ENCODE results near the gene SLC27A1.

Gene SLC27A1

GRCh38 chr19:17490411-17490810, 20.1 kb downstream of the SLC27A1 start:
- H3K9me3 ChIP-seq (ENCODE audit: control insufficient read depth, insufficient read depth, low read depth, low read length) = no peaks in the 10 kb centered on the region
- TF ChIP-seq ZNF114 (tag by site-specific recombination; IDR thresholded peaks at IDR 0.05) (no peak), KLF16 (tag by site-specific recombination; IDR thresholded peaks at IDR 0.05) (no peak), ZNF175 (tag by site-specific recombination; IDR thresholded peaks at IDR 0.05) (no peak), OVOL3 (tag by site-specific recombination; IDR thresholded peaks at IDR 0.05) (no peak), GFI1B (tag by site-specific recombination; IDR thresholded peaks at IDR 0.05) (no peak), ZBTB26 (tag by site-specific recombination; optimal IDR thresholded peaks at IDR 0.05) (no peak), SP2 (tag by site-specific recombination; IDR thresholded peaks at IDR 0.05) (no peak), ZNF692 (tag by site-specific recombination; IDR thresholded peaks at IDR 0.05) (no peak), ZBTB11 (tag by site-specific recombination; conservative IDR thresholded peaks at IDR 0.05; ENCODE audit: low read depth) (no peak), ZBTB17 (tag by site-specific recombination; IDR thresholded peaks at IDR 0.05) (no peak), ZNF174 (tag by site-specific recombination; IDR thresholded peaks at IDR 0.05) (no peak), ZNF362 (tag by site-specific recombination; IDR thresholded peaks at IDR 0.05) (no peak), PRDM4 (tag by site-specific recombination; IDR thresholded peaks at IDR 0.05) (no peak), GLI2 (tag by site-specific recombination; IDR thresholded peaks at IDR 0.05; ENCODE audit: borderline replicate concordance, low read depth) (no peak), ZNF202 (tag by site-specific recombination; IDR thresholded peaks at IDR 0.05; ENCODE audit: borderline replicate concordance) (no peak), ZNF366 (tag by site-specific recombination; conservative IDR thresholded peaks at IDR 0.05) (no peak), ZFP69B (tag by site-specific recombination; IDR thresholded peaks at IDR 0.05) (no peak), ZNF16 (tag by site-specific recombination; IDR thresholded peaks at IDR 0.05; ENCODE audit: low read depth) (no peak), ZFP3 (tag by site-specific recombination; IDR thresholded peaks at IDR 0.05; ENCODE audit: low read depth) (no peak)
- H3K27ac ChIP-seq (ENCODE audit: extremely low read depth, low read depth, low read length) = no peak overlapping the region
- ChIA-PET CTCF (no interaction called here), POLR2A (no interaction called here)
- no peak overlapping the region for H3K4me3 ChIP-seq (ENCODE audit: low read depth, low read length)
- no peaks in the 10 kb centered on the region for H3K36me3 ChIP-seq (ENCODE audit: control insufficient read depth in 2 of 2, insufficient read depth in 1 of 2, low read length in 2 of 2)
- H3K4me1 ChIP-seq (ENCODE audit: control insufficient read depth, insufficient read depth, low read length) = 0 out of 2 replicates have a peak, but pooled peaks cover 2% of the 10 kb centered on the region
